Kidney (tissue), 14 donors: Measurements from ENCODE around the gene ABLIM2. TPM values are rescaled to one million over a fixed set of nuclear protein-coding genes. Genes with fewer than 3 reads are reported as not detected.

Source experiments
- DNase-seq, 5 donors: peaks; one replicate each; pipeline ENCODE4 v3.0.0-alpha.2; 2013 to 2020
- FAIRE-seq: peaks from 2 replicates; lab custom pipeline; 2012; peaks lifted over from hg19 to GRCh38; lab: Jason Lieb, UNC
- H3K27ac ChIP-seq, 2 donors: one replicate each; pipeline ENCODE4 v1.7.0; 2013; ENCODE audit warnings: low read depth in 2 of 2, low read length in 2 of 2, inconsistent platforms in 1 of 2
- H3K27me3 ChIP-seq: one replicate; pipeline ENCODE4 v1.7.1; 2013; ENCODE audit warnings: low read length, inconsistent platforms; ENCODE audit not compliant: control insufficient read depth, insufficient read depth
- H3K36me3 ChIP-seq, 3 donors: one replicate each; pipeline versions ENCODE4 v1.7.0 to v1.7.1; 2013; ENCODE audit warnings: low read length in 3 of 3, control low read depth in 1 of 3, inconsistent platforms in 1 of 3; ENCODE audit not compliant: insufficient read depth in 3 of 3, control insufficient read depth in 2 of 3
- H3K4me1 ChIP-seq, 3 donors: one replicate each; pipeline versions ENCODE4 v1.7.0 to v1.7.1; 2013; ENCODE audit warnings: low read length in 3 of 3, inconsistent platforms in 1 of 3, low read depth in 1 of 3; ENCODE audit not compliant: control insufficient read depth in 2 of 3, insufficient read depth in 2 of 3
- H3K4me3 ChIP-seq, 3 donors: one replicate each; pipeline versions ENCODE4 v1.7.0 to v1.8.1; 2013; ENCODE audit warnings: low read length in 3 of 3, control low read depth in 1 of 3, inconsistent platforms in 1 of 3
- H3K9ac ChIP-seq, 3 donors: one replicate each; pipeline versions ENCODE4 v1.7.0 to v1.7.1; 2013; ENCODE audit warnings: low read length in 3 of 3, control low read depth in 1 of 3, inconsistent platforms in 1 of 3
- H3K9me3 ChIP-seq, 3 donors: one replicate each; pipeline versions ENCODE4 v1.7.0 to v1.7.1; 2013; ENCODE audit warnings: low read length in 3 of 3, control low read depth in 1 of 3, inconsistent platforms in 1 of 3; ENCODE audit not compliant: control insufficient read depth in 2 of 3, insufficient read depth in 1 of 3
- intact Hi-C: fragments of 100-400 bp; cut with DNase I; formaldehyde crosslinking; loops from one replicate; pipeline ENCODE4 v1.11.1; 2022
- polyA plus RNA-seq: library from polyadenylated mRNA; stranded (reverse); fragments of 350-450 nt; fragmentation: Illumina TruSeq; extraction: RNeasy Lipid Tissue Mini Kit (QIAGEN cat#74804); gene quantifications from one replicate; pipeline ENCODE4 v1.2.3, GENCODE V29; 2014; ENCODE audit warnings: low read depth, low replicate concordance; ENCODE audit not compliant: insufficient read depth
- total RNA-seq: library from RNA; stranded (reverse); fragmentation: NEBNext Ultra II Directional; extraction: Animal tissue kit (Norgen Biotek cat#: 25700); gene quantifications from one replicate; pipeline ENCODE4 v1.2.1, GENCODE V29; 2021
- TF ChIP-seq, protein P1 (sequence below): IDR thresholded peaks from 3 replicates; pipeline ENCODE4 v1.5.1; 2012; ENCODE audit warnings: mild to moderate bottlenecking, moderate library complexity, borderline replicate concordance; ENCODE audit not compliant: insufficient read depth; ENCODE audit errors: extremely low read depth
- donor health status: control.
- donor health status: control.
- donor health status: control.
- donor health status: control.
- donor health status: control.
- donor health status: DM: yes; HTN: yes; CAD: no.
- donor health status: Normal renal cell carcinoma (clear cell type).

The ABLIM2 gene
- total and polyA plus RNA-seq, 2 donors from 2014 or later, result 9.5 to 23.3 TPM

DNA sequence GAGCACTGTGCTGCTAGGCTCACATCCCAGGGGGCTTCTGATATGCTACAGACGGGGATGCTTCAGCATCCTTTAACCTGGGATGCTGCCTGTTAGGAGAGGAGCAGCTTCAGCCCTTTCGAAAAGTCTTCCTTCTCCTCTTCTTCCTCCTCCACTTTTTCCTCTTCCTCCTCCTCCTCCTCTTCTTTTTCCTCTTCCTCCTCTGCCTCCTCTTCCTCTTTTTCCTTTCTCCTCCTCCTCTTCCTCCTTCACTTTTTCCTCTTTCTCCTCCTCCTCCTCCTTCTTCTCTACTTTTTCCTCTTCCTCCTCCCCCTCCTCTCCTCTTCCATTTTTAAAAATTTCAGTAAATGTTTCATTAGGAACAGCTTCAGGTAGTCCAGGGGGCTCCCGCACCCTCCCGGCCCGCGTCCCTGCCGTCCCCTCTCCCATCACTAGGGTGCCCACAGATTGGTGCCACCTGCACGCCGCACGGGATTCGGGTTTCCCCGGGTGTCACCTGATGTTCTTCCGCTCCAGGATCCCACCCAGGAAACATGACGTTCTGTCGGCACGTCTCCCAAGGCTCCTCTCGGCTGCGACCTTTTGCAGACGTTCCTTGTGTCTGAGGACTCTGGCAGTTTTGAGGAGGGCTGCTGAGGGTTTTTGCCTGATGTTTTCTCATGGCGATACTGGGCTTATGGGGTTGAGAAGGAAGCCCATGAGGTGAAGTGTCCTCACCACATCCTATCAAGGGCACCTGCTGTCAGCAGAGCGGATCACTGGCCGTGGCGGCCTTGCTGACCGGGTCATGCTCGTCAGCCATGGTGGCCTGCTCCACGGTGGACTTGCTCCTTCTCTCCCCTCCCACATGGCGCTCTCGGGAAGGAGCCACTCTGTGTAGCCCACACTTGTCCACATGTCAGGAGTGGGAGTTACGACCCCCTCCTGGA is 135.6 kb downstream of the ABLIM2 start:
- no peaks in the 10 kb centered on the region for H3K9me3 ChIP-seq
- H3K4me3 ChIP-seq, result no peak overlapping the region
- TF ChIP-seq, protein P1, sequence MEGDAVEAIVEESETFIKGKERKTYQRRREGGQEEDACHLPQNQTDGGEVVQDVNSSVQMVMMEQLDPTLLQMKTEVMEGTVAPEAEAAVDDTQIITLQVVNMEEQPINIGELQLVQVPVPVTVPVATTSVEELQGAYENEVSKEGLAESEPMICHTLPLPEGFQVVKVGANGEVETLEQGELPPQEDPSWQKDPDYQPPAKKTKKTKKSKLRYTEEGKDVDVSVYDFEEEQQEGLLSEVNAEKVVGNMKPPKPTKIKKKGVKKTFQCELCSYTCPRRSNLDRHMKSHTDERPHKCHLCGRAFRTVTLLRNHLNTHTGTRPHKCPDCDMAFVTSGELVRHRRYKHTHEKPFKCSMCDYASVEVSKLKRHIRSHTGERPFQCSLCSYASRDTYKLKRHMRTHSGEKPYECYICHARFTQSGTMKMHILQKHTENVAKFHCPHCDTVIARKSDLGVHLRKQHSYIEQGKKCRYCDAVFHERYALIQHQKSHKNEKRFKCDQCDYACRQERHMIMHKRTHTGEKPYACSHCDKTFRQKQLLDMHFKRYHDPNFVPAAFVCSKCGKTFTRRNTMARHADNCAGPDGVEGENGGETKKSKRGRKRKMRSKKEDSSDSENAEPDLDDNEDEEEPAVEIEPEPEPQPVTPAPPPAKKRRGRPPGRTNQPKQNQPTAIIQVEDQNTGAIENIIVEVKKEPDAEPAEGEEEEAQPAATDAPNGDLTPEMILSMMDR, result no peak
- DNase-seq (no peak), FAIRE-seq (no peak)
- H3K27me3 ChIP-seq, result no peaks in the 10 kb centered on the region
- H3K36me3 ChIP-seq, result no peaks in the 10 kb centered on the region
- intact Hi-C loops, result no loop called here
- no peak overlapping the region for H3K27ac ChIP-seq
- H3K4me1 ChIP-seq, result no peaks in the 10 kb centered on the region
- H3K9ac ChIP-seq, result no peak overlapping the region

GRCh38 chr4:8021796-8022195 is 136.8 kb downstream of the ABLIM2 start:
- no peaks in the 10 kb centered on the region for H3K36me3 ChIP-seq
- no peak overlapping the region for H3K27ac ChIP-seq
- FAIRE-seq (no peak), DNase-seq (no peak)
- no peaks in the 10 kb centered on the region for H3K4me1 ChIP-seq
- H3K9me3 ChIP-seq, result no peaks in the 10 kb centered on the region
- intact Hi-C loops, result no loop called here
- TF ChIP-seq, protein P1, result no peak
- H3K4me3 ChIP-seq, result no peak overlapping the region
- H3K9ac ChIP-seq, result no peak overlapping the region
- no peaks in the 10 kb centered on the region for H3K27me3 ChIP-seq

DNA sequence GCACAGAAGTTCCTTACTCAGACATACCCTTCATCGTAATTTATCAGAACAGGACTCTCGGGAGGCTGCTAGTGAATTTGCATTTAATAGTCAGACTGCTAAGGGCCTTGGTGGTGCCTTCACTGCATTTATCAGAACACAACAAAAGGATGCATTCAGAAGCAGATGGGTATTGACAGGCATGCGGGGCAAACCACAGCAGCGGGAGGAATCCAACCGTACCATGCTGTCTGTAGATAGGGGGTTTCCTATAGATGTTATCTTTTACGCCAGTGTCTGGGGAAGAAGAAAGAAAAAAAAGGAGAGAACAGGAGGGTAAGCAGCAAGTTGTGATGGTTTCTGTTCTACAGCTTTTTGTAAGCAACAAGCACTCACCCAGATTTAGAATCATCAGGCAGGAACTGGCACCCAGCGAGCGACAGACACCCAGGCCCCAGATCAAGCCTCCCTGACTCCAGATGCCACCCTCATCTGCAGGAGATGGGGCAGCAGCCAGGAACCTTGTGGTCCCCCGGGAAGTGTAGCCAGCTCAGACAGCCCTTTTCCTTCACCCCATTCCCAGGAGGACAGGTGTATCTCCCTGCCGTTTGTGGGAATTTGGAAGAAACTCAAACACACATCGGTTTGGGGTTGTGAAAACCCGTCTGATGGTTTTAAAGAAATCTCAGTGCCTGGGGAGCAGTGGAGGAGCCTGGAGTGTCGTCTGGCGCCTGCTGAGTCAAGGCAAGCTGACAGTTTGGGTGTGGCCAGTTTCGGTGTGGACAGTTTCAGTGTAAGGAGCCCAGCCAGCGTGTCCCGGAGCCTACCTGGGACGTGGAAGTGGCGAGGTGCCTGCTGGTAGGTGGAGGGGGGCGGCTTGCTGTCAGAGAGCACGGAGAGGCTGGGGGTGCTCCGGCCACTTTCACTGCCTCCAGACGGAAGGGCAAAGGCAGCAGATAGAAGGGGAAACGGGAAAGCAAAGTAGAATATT is 138.9 kb downstream of the ABLIM2 start:
- DNase-seq (no peak), FAIRE-seq (no peak)
- Histone ChIP-seq H3K9ac (no peak overlapping the region), H3K4me3 (no peak overlapping the region), H3K27me3 (no peaks in the 10 kb centered on the region), H3K4me1 (no peaks in the 10 kb centered on the region), H3K9me3 (no peaks in the 10 kb centered on the region), H3K27ac (no peak overlapping the region), H3K36me3 (no peaks in the 10 kb centered on the region)
- intact Hi-C loops, result no loop called here
- TF ChIP-seq, protein P1, result no peak
